HG02588 (cell line): ENCODE results near the gene TKT.
"Not testable (repeated sequence)": the region's sequence is repeated elsewhere in the genome, so short reads cannot be mapped to it uniquely, and the experiment has no call there.

Source experiments
- ATAC-seq: cut with Tn5 transposase; IDR thresholded peaks from one replicate; pipeline ENCODE4 v1.9.1; 2021; ENCODE audit warnings: mild to moderate bottlenecking, moderate library complexity; ENCODE audit not compliant: unreplicated experiment

The TKT gene

GRCh38 chr3:53260286-53260785 lies 4.5 kb upstream of the TKT start:
- no peak for ATAC-seq

GRCh38 chr3:53259427-53260259 lies 3.8 kb upstream of the TKT start:
- ATAC-seq = no peak

- no peak for ATAC-seq
These were observed 3.0 kb upstream of the TKT start for GRCh38 chr3:53258600-53259426.

- ATAC-seq = no peak
These were observed 1.6 kb upstream of the TKT start for GRCh38 chr3:53257465-53257864.

GRCh38 chr3:53256704-53257055 lies 858 bp upstream of the TKT start:
- ATAC-seq = no peak

- peak; percentile 44 for ATAC-seq
These were observed 423 bp downstream of the TKT start for GRCh38 chr3:53255423-53255774.

GRCh38 chr3:53254509-53255422 lies 1.1 kb downstream of the TKT start:
- peak; percentile 42 for ATAC-seq

- ATAC-seq = no peak
These were observed 1.9 kb downstream of the TKT start for GRCh38 chr3:53253707-53254508.

- ATAC-seq = not testable (repeated sequence)
These were observed 2.9 kb downstream of the TKT start for GRCh38 chr3:53252947-53253322.

GRCh38 chr3:53252096-53252946 lies 3.5 kb downstream of the TKT start:
- ATAC-seq = no peak

- no peak for ATAC-seq
These were observed 4.8 kb downstream of the TKT start for GRCh38 chr3:53250881-53251605.

- no peak for ATAC-seq
These were observed 5.4 kb downstream of the TKT start for GRCh38 chr3:53250453-53250852.

GRCh38 chr3:53248161-53248560 lies 7.7 kb downstream of the TKT start:
- ATAC-seq = no peak

GRCh38 chr3:53247619-53248018 lies 8.2 kb downstream of the TKT start:
- no peak for ATAC-seq

- no peak for ATAC-seq
These were observed 11.6 kb downstream of the TKT start for GRCh38 chr3:53244271-53244670.

GRCh38 chr3:53243785-53244184 lies 12.0 kb downstream of the TKT start:
- no peak for ATAC-seq

- no peak for ATAC-seq
These were observed 12.7 kb downstream of the TKT start for GRCh38 chr3:53243165-53243564.

- no peak for ATAC-seq
These were observed 13.2 kb downstream of the TKT start for GRCh38 chr3:53242642-53243041.

- no peak for ATAC-seq
These were observed 13.7 kb downstream of the TKT start for GRCh38 chr3:53242155-53242554.
